Left ventricle myocardium inferior (tissue), 1 donor: ENCODE results near the gene NKX6-2. TPM values are rescaled to one million over a fixed set of nuclear protein-coding genes. Genes with fewer than 3 reads are reported as not detected.

Experiments used
- DNase-seq: peaks from one replicate; pipeline ENCODE4 v3.0.0-alpha.2; 2020
- H3K27ac ChIP-seq: fragments of 200-600 bp; replicated peaks from 2 replicates; pipeline ENCODE4 v1.8.0; 2021
- H3K27me3 ChIP-seq: fragments of 200-600 bp; 2 replicates; pipeline ENCODE4 v1.8.0; 2021; ENCODE audit warnings: low read depth
- H3K36me3 ChIP-seq: fragments of 200-600 bp; 2 replicates; pipeline ENCODE4 v1.8.0; 2021
- H3K4me1 ChIP-seq: fragments of 200-600 bp; 2 replicates; pipeline ENCODE4 v1.8.0; 2021
- H3K4me3 ChIP-seq: fragments of 200-600 bp; 2 replicates; pipeline ENCODE4 v1.8.0; 2021; ENCODE audit warnings: mild to moderate bottlenecking, moderate library complexity
- H3K9me3 ChIP-seq: fragments of 200-600 bp; replicated peaks from 2 replicates; pipeline ENCODE4 v1.8.0; 2021
- intact Hi-C: fragments of 100-400 bp; cut with micrococcal nuclease; formaldehyde crosslinking; loops from one replicate; pipeline ENCODE4 v1.11.0; 2022
- total RNA-seq: library from RNA; stranded (reverse); fragmentation: NEBNext Ultra II Directional; extraction: Animal tissue kit (Norgen Biotek cat#: 25700); gene quantifications from one replicate; pipeline ENCODE4 v1.2.1, GENCODE V29; 2021
- TF ChIP-seq, protein P1 (sequence below): fragments of 200-600 bp; IDR thresholded peaks from 2 replicates; pipeline ENCODE4 v1.8.0; 2021; ENCODE audit warnings: antibody characterized with exemption, mild to moderate bottlenecking, borderline replicate concordance
- donor health status: DM: no; HTN: yes; CAD: no; lungs with severe emphysema.

Gene NKX6-2
- total RNA-seq, 1 donor from 2014 or later = not detected

DNA sequence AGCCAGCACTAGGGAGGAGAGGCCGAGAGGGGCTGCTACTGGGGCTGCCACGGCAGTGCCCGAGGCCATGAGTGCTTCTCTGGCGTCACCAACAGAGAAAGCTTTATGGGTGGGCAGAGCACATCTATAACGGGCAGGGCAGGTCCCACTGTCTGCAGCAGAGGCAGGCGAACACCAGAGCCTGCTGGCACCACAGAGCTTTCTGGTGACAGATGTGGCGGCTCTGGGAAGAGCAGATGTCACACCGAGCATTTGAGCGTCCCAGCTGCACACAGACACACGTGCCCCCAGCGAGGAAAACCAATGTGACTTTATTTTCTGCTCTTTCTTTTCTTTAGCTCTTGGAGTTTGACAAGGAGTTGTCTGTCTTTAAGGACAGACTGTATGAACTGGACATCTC, 20.5 kb downstream of the NKX6-2 start:
- TF ChIP-seq, protein P1, sequence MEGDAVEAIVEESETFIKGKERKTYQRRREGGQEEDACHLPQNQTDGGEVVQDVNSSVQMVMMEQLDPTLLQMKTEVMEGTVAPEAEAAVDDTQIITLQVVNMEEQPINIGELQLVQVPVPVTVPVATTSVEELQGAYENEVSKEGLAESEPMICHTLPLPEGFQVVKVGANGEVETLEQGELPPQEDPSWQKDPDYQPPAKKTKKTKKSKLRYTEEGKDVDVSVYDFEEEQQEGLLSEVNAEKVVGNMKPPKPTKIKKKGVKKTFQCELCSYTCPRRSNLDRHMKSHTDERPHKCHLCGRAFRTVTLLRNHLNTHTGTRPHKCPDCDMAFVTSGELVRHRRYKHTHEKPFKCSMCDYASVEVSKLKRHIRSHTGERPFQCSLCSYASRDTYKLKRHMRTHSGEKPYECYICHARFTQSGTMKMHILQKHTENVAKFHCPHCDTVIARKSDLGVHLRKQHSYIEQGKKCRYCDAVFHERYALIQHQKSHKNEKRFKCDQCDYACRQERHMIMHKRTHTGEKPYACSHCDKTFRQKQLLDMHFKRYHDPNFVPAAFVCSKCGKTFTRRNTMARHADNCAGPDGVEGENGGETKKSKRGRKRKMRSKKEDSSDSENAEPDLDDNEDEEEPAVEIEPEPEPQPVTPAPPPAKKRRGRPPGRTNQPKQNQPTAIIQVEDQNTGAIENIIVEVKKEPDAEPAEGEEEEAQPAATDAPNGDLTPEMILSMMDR = no peak
- H3K27ac ChIP-seq = no peak overlapping the region
- H3K4me1 ChIP-seq = no peaks in the 10 kb centered on the region
- no peak overlapping the region for H3K4me3 ChIP-seq
- intact Hi-C loops = no loop called here
- no peak for DNase-seq
- peaks cover 4% of the 10 kb centered on the region for H3K9me3 ChIP-seq
- H3K36me3 ChIP-seq = peaks cover 38% of the 10 kb centered on the region
- no peaks in the 10 kb centered on the region for H3K27me3 ChIP-seq

DNA sequence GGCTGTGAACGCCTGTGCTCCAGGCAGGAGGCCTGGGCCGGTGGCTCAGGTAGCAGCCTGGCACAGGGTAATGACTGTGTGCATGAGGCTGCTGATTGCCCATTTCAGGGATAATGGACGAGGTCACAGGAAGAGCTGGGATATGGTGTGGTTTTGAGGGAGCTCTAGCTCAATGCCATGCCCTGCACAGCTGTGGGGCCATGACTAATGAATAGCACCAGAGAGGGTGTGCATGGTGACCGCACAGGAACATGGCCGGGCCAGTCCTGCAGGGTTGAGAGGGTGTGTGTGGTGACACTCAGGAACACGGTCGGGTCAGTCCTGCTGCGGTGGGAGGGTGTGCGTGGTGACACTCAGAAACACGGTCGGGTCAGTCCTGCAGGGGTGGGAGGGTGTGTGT, 21.8 kb downstream of the NKX6-2 start:
- H3K27ac ChIP-seq = no peak overlapping the region
- H3K36me3 ChIP-seq = peaks cover 37% of the 10 kb centered on the region

DNA sequence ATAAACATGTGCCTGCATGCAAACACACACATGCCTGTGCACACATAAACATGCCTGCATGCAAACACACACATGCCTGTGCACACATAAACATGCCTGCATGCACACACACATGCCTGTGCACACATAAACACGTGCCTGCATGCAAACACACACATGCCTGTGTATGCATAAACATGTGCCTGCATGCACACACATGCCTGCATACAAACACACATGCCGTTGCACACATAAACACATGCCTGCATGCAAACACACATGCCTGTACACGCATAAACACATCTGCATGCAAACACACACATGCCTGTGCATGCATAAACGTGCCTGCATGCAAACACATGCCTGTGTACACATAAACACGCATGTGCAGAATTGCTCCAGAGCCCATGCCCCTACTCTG, 22.4 kb downstream of the NKX6-2 start:
- H3K27ac ChIP-seq = no peak overlapping the region
- H3K27me3 ChIP-seq = no peaks in the 10 kb centered on the region
- H3K9me3 ChIP-seq = peaks cover 4% of the 10 kb centered on the region
- TF ChIP-seq, protein P1 = no peak
- H3K4me3 ChIP-seq = no peak overlapping the region
- no peak for DNase-seq
- no peaks in the 10 kb centered on the region for H3K4me1 ChIP-seq
- intact Hi-C loops = no loop called here
- H3K36me3 ChIP-seq = peaks cover 37% of the 10 kb centered on the region

More for the DNA sequence above, 21.8 kb downstream of the NKX6-2 start:
- H3K4me3 ChIP-seq = no peak overlapping the region
- H3K9me3 ChIP-seq = peaks cover 4% of the 10 kb centered on the region
- TF ChIP-seq, protein P1 = no peak
- H3K27me3 ChIP-seq = no peaks in the 10 kb centered on the region
- intact Hi-C loops = no loop called here
- H3K4me1 ChIP-seq = no peaks in the 10 kb centered on the region
- DNase-seq = no peak

DNA sequence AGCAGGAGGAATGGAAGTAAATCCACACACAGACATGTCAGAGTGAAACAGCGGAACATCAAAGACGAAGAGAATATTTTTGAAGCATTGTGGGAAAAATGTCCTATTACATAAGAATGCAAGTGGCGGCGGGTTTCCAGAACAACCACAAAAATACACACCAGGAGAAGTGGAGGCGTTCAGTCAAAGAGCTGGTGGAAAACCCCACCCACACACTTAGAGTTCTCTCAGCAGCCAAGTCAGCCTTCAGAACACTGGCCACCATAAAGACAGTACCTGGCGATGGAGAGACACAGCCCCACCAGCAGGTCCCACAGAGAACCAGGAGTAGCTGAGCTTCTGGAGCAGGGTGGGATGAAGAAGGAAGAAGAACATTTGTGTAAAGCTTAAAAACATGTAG, 23.7 kb downstream of the NKX6-2 start:
- TF ChIP-seq, protein P1 = no peak

DNA sequence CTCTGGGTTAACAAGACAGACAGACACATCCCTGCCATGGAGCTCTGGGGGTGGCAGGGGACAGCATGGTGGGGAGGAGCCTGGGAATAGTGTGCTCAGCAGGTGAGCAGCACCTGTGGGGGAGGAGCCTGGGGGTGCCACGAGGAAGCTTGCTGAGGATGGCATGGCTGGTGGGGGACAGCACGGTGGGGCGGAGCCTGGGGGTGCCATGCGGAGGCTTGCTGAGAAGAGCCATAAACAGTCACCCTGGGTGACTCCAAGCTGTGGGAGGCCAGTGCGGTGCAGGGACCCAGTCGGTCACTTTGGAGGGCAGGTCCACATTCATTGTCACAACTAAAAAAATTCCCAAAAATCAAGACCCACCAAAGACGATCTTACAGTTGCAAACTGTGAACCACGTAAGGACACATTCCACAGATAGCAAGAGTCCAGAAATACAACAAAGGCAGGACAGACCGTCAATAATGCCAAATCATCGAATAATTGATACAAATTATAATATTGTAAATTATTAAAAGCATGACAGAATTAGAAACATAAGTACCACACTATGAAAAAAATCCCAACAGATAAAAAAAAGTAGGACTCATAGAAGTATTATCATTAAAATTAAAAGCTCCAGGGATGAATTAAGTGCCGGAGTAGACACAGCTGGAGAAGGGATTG, 24.4 kb downstream of the NKX6-2 start:
- TF ChIP-seq, protein P1 = no peak
- Histone ChIP-seq H3K4me3 (no peak overlapping the region), H3K27me3 (no peaks in the 10 kb centered on the region), H3K9me3 (peaks cover 4% of the 10 kb centered on the region), H3K36me3 (peaks cover 48% of the 10 kb centered on the region), H3K4me1 (no peaks in the 10 kb centered on the region), H3K27ac (no peak overlapping the region)
- intact Hi-C loops = no loop called here
- no peak for DNase-seq

More for the DNA sequence above, 23.7 kb downstream of the NKX6-2 start:
- Histone ChIP-seq H3K27ac (no peak overlapping the region), H3K27me3 (no peaks in the 10 kb centered on the region), H3K9me3 (peaks cover 4% of the 10 kb centered on the region), H3K4me1 (no peaks in the 10 kb centered on the region), H3K36me3 (peaks cover 44% of the 10 kb centered on the region), H3K4me3 (no peak overlapping the region)
- no peak for DNase-seq
- intact Hi-C loops = no loop called here
